ENCODE data around the gene CDRT4. TPM values are rescaled to one million over a fixed set of nuclear protein-coding genes. Genes with fewer than 3 reads are reported as not detected.
A peak's percentile ranks its signal among the peaks of the same experiment; 100 is the strongest.

Gene CDRT4
- total RNA-seq, 1 donor from 2014 or later = 4.2 TPM

GRCh38 chr17:15399443-15399842 is 68.0 kb downstream of the CDRT4 start:
- intact Hi-C loops (cut with DNase I) = no loop called here
- Histone ChIP-seq H3K4me3 (no peak overlapping the region), H3K27me3 (no peaks in the 10 kb centered on the region), H3K9me3 (no peaks in the 10 kb centered on the region), H3K36me3 (no peaks in the 10 kb centered on the region), H3K27ac (peak overlapping the region; percentile 8), H3K4me1 (peaks cover 25% of the 10 kb centered on the region)
- no peak for DNase-seq (ENCODE audit: extremely low spot score in 2 of 2)
- TF ChIP-seq CTCF (IDR thresholded peaks at IDR 0.05) = no peak
- TF ChIP-seq POLR2AphosphoS5 (IDR thresholded peaks at IDR 0.05; ENCODE audit: insufficient read depth in 1 of 2, low read depth in 1 of 2) = no peak
- no peak for TF ChIP-seq POLR2A (IDR thresholded peaks at IDR 0.05)

DNA sequence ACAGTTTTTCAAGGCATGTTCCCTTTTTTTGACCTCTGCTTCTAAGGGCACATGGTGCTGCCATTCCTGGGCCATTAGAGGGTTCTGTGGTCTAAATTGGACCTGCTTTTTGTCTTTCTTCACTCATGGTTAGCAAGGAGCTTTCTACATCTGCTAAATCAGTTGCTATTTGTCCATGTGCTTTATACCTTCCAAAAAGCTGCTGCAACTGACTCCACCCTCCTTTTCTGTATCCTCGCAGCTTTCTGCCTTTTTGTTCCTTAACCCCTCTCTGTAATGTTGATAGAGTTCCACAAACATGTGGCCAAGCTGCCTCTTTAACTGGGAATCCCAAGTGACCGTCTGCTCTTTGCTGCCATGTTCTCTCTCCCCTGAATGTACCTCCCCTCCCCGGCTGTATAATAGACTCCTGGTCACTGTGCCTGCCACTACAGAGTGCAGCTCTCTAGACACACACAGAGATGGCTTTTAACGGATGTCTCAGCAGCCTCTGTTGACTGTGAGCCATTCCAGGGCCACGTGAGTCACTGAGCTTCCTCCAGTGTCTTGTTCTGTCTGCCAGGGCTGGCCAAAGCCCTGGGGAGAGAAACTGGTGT is 68.6 kb downstream of the CDRT4 start:
- Histone ChIP-seq H3K27me3 (no peaks in the 10 kb centered on the region), H3K9me3 (no peaks in the 10 kb centered on the region), H3K4me1 (peaks cover 20% of the 10 kb centered on the region), H3K4me3 (no peak overlapping the region), H3K27ac (peak overlapping the region; percentile 8), H3K36me3 (no peaks in the 10 kb centered on the region)
- DNase-seq (ENCODE audit: extremely low spot score in 2 of 2) = no peak
- intact Hi-C loops (cut with DNase I) = no loop called here
- TF ChIP-seq POLR2A (IDR thresholded peaks at IDR 0.05) (no peak), POLR2AphosphoS5 (IDR thresholded peaks at IDR 0.05; ENCODE audit: insufficient read depth in 1 of 2, low read depth in 1 of 2) (no peak), CTCF (IDR thresholded peaks at IDR 0.05) (no peak)

- intact Hi-C loops (cut with DNase I) = no loop called here
- Histone ChIP-seq H3K36me3 (no peaks in the 10 kb centered on the region), H3K27me3 (no peaks in the 10 kb centered on the region), H3K4me3 (no peak overlapping the region), H3K9me3 (no peaks in the 10 kb centered on the region), H3K4me1 (peaks cover 20% of the 10 kb centered on the region), H3K27ac (peak overlapping the region; percentile 8)
- peak in 1 of 2 donors; percentile 77 for DNase-seq (ENCODE audit: extremely low spot score in 2 of 2)
- no peak for TF ChIP-seq CTCF (IDR thresholded peaks at IDR 0.05)
- no peak for TF ChIP-seq POLR2AphosphoS5 (IDR thresholded peaks at IDR 0.05; ENCODE audit: insufficient read depth in 1 of 2, low read depth in 1 of 2)
- no peak for TF ChIP-seq POLR2A (IDR thresholded peaks at IDR 0.05)
These were observed 69.1 kb downstream of the CDRT4 start for GRCh38 chr17:15398291-15398690.

- intact Hi-C loops (cut with DNase I) = no loop called here
- Histone ChIP-seq H3K9me3 (no peaks in the 10 kb centered on the region), H3K36me3 (no peaks in the 10 kb centered on the region), H3K27ac (no peak overlapping the region), H3K27me3 (no peaks in the 10 kb centered on the region), H3K4me1 (peaks cover 24% of the 10 kb centered on the region), H3K4me3 (no peak overlapping the region)
- no peak for TF ChIP-seq POLR2AphosphoS5 (IDR thresholded peaks at IDR 0.05; ENCODE audit: insufficient read depth in 1 of 2, low read depth in 1 of 2)
- TF ChIP-seq CTCF (IDR thresholded peaks at IDR 0.05) = no peak
- TF ChIP-seq POLR2A (IDR thresholded peaks at IDR 0.05) = no peak
- DNase-seq (ENCODE audit: extremely low spot score in 2 of 2) = no peak
These were observed 69.8 kb downstream of the CDRT4 start for GRCh38 chr17:15397620-15398019.

- TF ChIP-seq CTCF (IDR thresholded peaks at IDR 0.05) (no peak), POLR2A (IDR thresholded peaks at IDR 0.05) (no peak)
- no peak for DNase-seq (ENCODE audit: extremely low spot score in 2 of 2)
These were observed 72.3 kb downstream of the CDRT4 start for GRCh38 chr17:15395091-15395490.

More at GRCh38 chr17:15395091-15395490, 72.3 kb downstream of the CDRT4 start:
- Histone ChIP-seq H3K27me3 (no peaks in the 10 kb centered on the region), H3K36me3 (no peaks in the 10 kb centered on the region), H3K4me1 (peaks cover 25% of the 10 kb centered on the region), H3K27ac (no peak overlapping the region), H3K4me3 (no peak overlapping the region), H3K9me3 (no peaks in the 10 kb centered on the region)
- intact Hi-C loops (cut with DNase I) = no loop called here
